H1 (cell line): ENCODE data around the gene SCAPER. TPM values are rescaled to one million over a fixed set of nuclear protein-coding genes. Genes with fewer than 3 reads are reported as not detected.

Source experiments
- CTCF ChIA-PET: fragments of 300-600 bp; sonication (Branson Sonifier 250); formaldehyde crosslinking; loops from one replicate; lab custom pipeline; 2021; ENCODE audit not compliant: partially characterized antibody; lab: Charles Lee
- POLR2A ChIA-PET: fragments of 300-600 bp; sonication (Branson Sonifier 250); formaldehyde crosslinking; loops from one replicate; lab custom pipeline; 2021; ENCODE audit warnings: inconsistent platforms; ENCODE audit not compliant: partially characterized antibody; lab: Charles Lee
- DNase-seq, 2 experiments: peaks; one replicate each; pipeline versions ENCODE4 v3.0.0 to v3.0.0-alpha.2; 2010 to 2022; ENCODE audit warnings: low spot score in 2 of 2, low read depth in 1 of 2, mixed read lengths in 1 of 2
- FAIRE-seq: peaks from 2 replicates; lab custom pipeline; 2011; peaks lifted over from hg19 to GRCh38; lab: Jason Lieb, UNC
- H2AFZ ChIP-seq: 2 replicates; pipeline ENCODE4 v1.8.1; 2012; ENCODE audit warnings: low read length, inconsistent platforms
- H2AK5ac ChIP-seq: 2 replicates; pipeline ENCODE4 v1.6.1; 2013; ENCODE audit warnings: low read depth, low read length
- H2BK120ac ChIP-seq: replicated peaks from 2 replicates; pipeline ENCODE3; 2013; ENCODE audit warnings: low read depth, low read length, inconsistent platforms
- H2BK12ac ChIP-seq: 2 replicates; pipeline ENCODE4 v1.6.1; 2013; ENCODE audit warnings: low read depth, low read length
- H2BK15ac ChIP-seq: 2 replicates; pipeline ENCODE4 v1.6.1; 2013; ENCODE audit warnings: low read length
- H2BK20ac ChIP-seq: 2 replicates; pipeline ENCODE4 v1.6.1; 2013; ENCODE audit warnings: low read length
- H2BK5ac ChIP-seq: 2 replicates; pipeline ENCODE4 v1.6.1; 2013; ENCODE audit warnings: low read depth, low read length
- H3K14ac ChIP-seq: 2 replicates; pipeline ENCODE4 v1.6.1; 2013; ENCODE audit warnings: inconsistent platforms; ENCODE audit not compliant: insufficient read length
- H3K18ac ChIP-seq: 2 replicates; pipeline ENCODE4 v1.6.1; 2013; ENCODE audit warnings: low read length; ENCODE audit errors: extremely low read depth
- H3K23ac ChIP-seq: 2 replicates; pipeline ENCODE4 v1.6.1; 2013; ENCODE audit warnings: inconsistent platforms; ENCODE audit not compliant: insufficient read length
- H3K23me2 ChIP-seq: 2 replicates; pipeline ENCODE4 v1.6.1; 2013; ENCODE audit warnings: low read depth, low read length
- H3K27ac ChIP-seq: 2 replicates; pipeline ENCODE4 v1.6.1; 2011; ENCODE audit warnings: low read depth, low read length, inconsistent platforms
- H3K27me3 ChIP-seq, 4 experiments: replicated peaks in 1 of 4; 1 replicate in 1 of 4; 2 replicates in 3 of 4; pipeline versions ENCODE4 v1.6.1 to v1.8.1; 2011 to 2013; ENCODE audit warnings: low read length in 3 of 4, mild to moderate bottlenecking in 3 of 4, inconsistent platforms in 2 of 4, mixed read lengths in 2 of 4, moderate library complexity in 1 of 4; ENCODE audit not compliant: control insufficient read depth in 3 of 4, insufficient read depth in 3 of 4; ENCODE audit errors: extremely low read depth in 1 of 4
- H3K36me3 ChIP-seq, 4 experiments: 2 replicates each; pipeline versions ENCODE4 v1.6.1 to v1.8.1; 2011 to 2013; ENCODE audit warnings: mild to moderate bottlenecking in 4 of 4, low read length in 3 of 4, moderate library complexity in 2 of 4, control low read depth in 1 of 4, inconsistent platforms in 1 of 4; ENCODE audit not compliant: insufficient read depth in 4 of 4, control insufficient read depth in 2 of 4
- H3K4ac ChIP-seq: replicated peaks from 2 replicates; pipeline ENCODE3; 2013; ENCODE audit warnings: low read length, low read depth, mixed read lengths, inconsistent platforms; ENCODE audit not compliant: insufficient read length
- H3K4me1 ChIP-seq, 4 experiments: replicated peaks in 1 of 4; 1 replicate in 1 of 4; 2 replicates in 3 of 4; pipeline versions ENCODE4 v1.6.1 to v1.8.1; 2011 to 2013; ENCODE audit warnings: low read length in 3 of 4, inconsistent platforms in 2 of 4, mixed read lengths in 1 of 4; ENCODE audit not compliant: insufficient read depth in 4 of 4, control insufficient read depth in 3 of 4
- H3K4me2 ChIP-seq, 2 experiments: 2 replicates each; pipeline versions ENCODE4 v1.6.1 to v1.8.1; 2011 to 2013; ENCODE audit warnings: low read depth in 2 of 2, low read length in 2 of 2, control low read depth in 1 of 2, inconsistent platforms in 1 of 2, mild to moderate bottlenecking in 1 of 2; ENCODE audit not compliant: insufficient read depth in 1 of 2
- H3K4me3 ChIP-seq, 4 experiments: fragments of 200-600, 300-600 bp in 1 of 4; sonication (generic), shearing (Covaris generic), sonication (Bioruptor Twin) in 1 of 4; 2 replicates each; pipeline versions ENCODE4 v1.5.1 to v1.8.1; 2011 to 2016; ENCODE audit warnings: low read length in 4 of 4, low read depth in 3 of 4, control low read depth in 2 of 4, inconsistent platforms in 2 of 4, mild to moderate bottlenecking in 2 of 4, mixed read lengths in 1 of 4, moderate library complexity in 1 of 4; ENCODE audit not compliant: insufficient read depth in 2 of 4; ENCODE audit errors: extremely low read depth in 1 of 4
- H3K56ac ChIP-seq: replicated peaks from 2 replicates; pipeline ENCODE3; 2013; ENCODE audit warnings: low read depth, mild to moderate bottlenecking, mixed read lengths, low read length, inconsistent platforms; ENCODE audit not compliant: insufficient read length
- H3K79me1 ChIP-seq: 2 replicates; pipeline ENCODE4 v1.6.1; 2013; ENCODE audit warnings: low read depth, low read length, control low read depth
- H3K79me2 ChIP-seq, 2 experiments: 2 replicates each; pipeline versions ENCODE4 v1.6.1 to v1.8.1; 2012 to 2013; ENCODE audit warnings: low read length in 2 of 2, mild to moderate bottlenecking in 2 of 2, inconsistent platforms in 1 of 2; ENCODE audit not compliant: insufficient read depth in 2 of 2, control insufficient read depth in 1 of 2
- H3K9ac ChIP-seq, 4 experiments: replicated peaks in 1 of 4; 1 replicate in 1 of 4; 2 replicates in 3 of 4; pipeline versions ENCODE4 v1.6.1 to v1.8.1; 2011 to 2013; ENCODE audit warnings: low read depth in 3 of 4, low read length in 3 of 4, control low read depth in 2 of 4, mild to moderate bottlenecking in 2 of 4, moderate library complexity in 2 of 4, inconsistent platforms in 1 of 4; ENCODE audit errors: extremely low read depth in 1 of 4
- H3K9me3 ChIP-seq, 2 experiments: 2 replicates each; pipeline versions ENCODE4 v1.6.1 to v1.8.1; 2012 to 2013; ENCODE audit warnings: mild to moderate bottlenecking in 2 of 2, moderate library complexity in 2 of 2, control low read depth in 1 of 2, inconsistent platforms in 1 of 2, low read depth in 1 of 2, low read length in 1 of 2, mixed read lengths in 1 of 2; ENCODE audit not compliant: insufficient read depth in 2 of 2
- H4K20me1 ChIP-seq, 2 experiments: replicated peaks in 1 of 2; 2 replicates each; pipeline versions ENCODE3 to v1.8.1; 2011 to 2013; ENCODE audit warnings: inconsistent platforms in 2 of 2, low read length in 2 of 2, mild to moderate bottlenecking in 1 of 2; ENCODE audit not compliant: insufficient read depth in 2 of 2, control insufficient read depth in 1 of 2
- H4K5ac ChIP-seq: 2 replicates; pipeline ENCODE4 v1.6.1; 2013; ENCODE audit warnings: low read length, low read depth, mixed read lengths, inconsistent platforms; ENCODE audit not compliant: insufficient read length
- H4K8ac ChIP-seq: 2 replicates; pipeline ENCODE4 v1.8.0; 2013; ENCODE audit warnings: mild to moderate bottlenecking, moderate library complexity, low read length, inconsistent platforms; ENCODE audit not compliant: insufficient read depth; ENCODE audit errors: extremely low read depth
- H4K91ac ChIP-seq: replicated peaks from 2 replicates; pipeline ENCODE3; 2013; ENCODE audit warnings: low read length, mixed read lengths, inconsistent platforms; ENCODE audit not compliant: insufficient read length
- BACH1 ChIP-seq: IDR thresholded peaks from 2 replicates; pipeline ENCODE4 v1.6.1; 2012; ENCODE audit warnings: low read length, improper control_type of control experiment
- CEBPB ChIP-seq: IDR thresholded peaks from 2 replicates; pipeline ENCODE4 v1.6.1; 2012; ENCODE audit warnings: low read depth, low read length
- EP300 ChIP-seq, 2 experiments: IDR thresholded peaks; 1 replicate in 1 of 2; 2 replicates in 1 of 2; pipeline ENCODE4 v1.6.1; 2011 to 2012; ENCODE audit warnings: low read depth in 2 of 2, low read length in 2 of 2, mild to moderate bottlenecking in 2 of 2, borderline replicate concordance in 1 of 2, inconsistent platforms in 1 of 2, moderate library complexity in 1 of 2
- HDAC2 ChIP-seq, 2 experiments: fragments of 300-600 bp in 1 of 2; sonication (generic) in 1 of 2; IDR thresholded peaks; 2 replicates each; pipeline ENCODE4 v1.6.1; 2011 to 2012; ENCODE audit warnings: low read depth in 2 of 2, low read length in 2 of 2, mild to moderate bottlenecking in 2 of 2, moderate library complexity in 2 of 2, borderline replicate concordance in 1 of 2, inconsistent platforms in 1 of 2
- PHF8 ChIP-seq: fragments of 200-600 bp; sonication (generic); conservative IDR thresholded peaks from 2 replicates; pipeline ENCODE4 v1.7.1; 2012; ENCODE audit warnings: low read depth, mild to moderate bottlenecking, inconsistent platforms, low read length, moderate library complexity
- POLR2AphosphoS5 ChIP-seq: IDR thresholded peaks from 2 replicates; pipeline ENCODE4 v1.6.1; 2011; ENCODE audit warnings: low read depth, low read length
- RBBP5 ChIP-seq: IDR thresholded peaks from 2 replicates; pipeline ENCODE4 v1.7.1; 2012; ENCODE audit warnings: low read depth, mild to moderate bottlenecking, inconsistent platforms, low read length, moderate library complexity, borderline replicate concordance
- RNF2 ChIP-seq: fragments of 200-900, 300-1000 bp; sonication (generic); IDR thresholded peaks from 2 replicates; pipeline ENCODE4 v1.7.1; 2016; ENCODE audit warnings: borderline replicate concordance, low read depth, mild to moderate bottlenecking, antibody characterized with exemption, low read length; ENCODE audit not compliant: poor library complexity, severe bottlenecking; ENCODE audit errors: missing control alignments
- WGBS, 2 experiments: shearing (Covaris generic) in 1 of 2; methylation state at CpG; one replicate each; pipeline versions ENCODE4 v1.1.6 to v1.1.7; 2013 to 2015; ENCODE audit warnings: low lambda C conversion rate in 2 of 2, mixed read lengths in 2 of 2, inconsistent platforms in 1 of 2, low coverage in 1 of 2, missing lambda C conversion rate in 1 of 2; ENCODE audit not compliant: insufficient replicate concordance in 2 of 2, insufficient coverage in 1 of 2, insufficient read length in 1 of 2; ENCODE audit errors: extremely low coverage in 1 of 2, missing lambda C conversion rate in 1 of 2; 5-methylcytosine and 5-hydroxymethylcytosine counted together
- polyA plus RNA-seq, 7 experiments: library from polyadenylated mRNA; depleted of rRNA in 3 of 7; stranded (reverse) in 5 of 7; unstranded in 2 of 7; fragments of >200 nt in 5 of 7; fragments of 200-250 nt in 2 of 7; gene quantifications; 1 replicate in 5 of 7; 2 replicates in 1 of 7; 4 replicates in 1 of 7; pipeline versions ENCODE4 v1.2.1 to v1.2.3, GENCODE V29; 2011 to 2013; ENCODE audit warnings: missing spikeins in 2 of 7, mixed read lengths in 2 of 7
- total RNA-seq: library from RNA; stranded (reverse); fragmentation: NEBNext Ultra II Directional; extraction: Animal tissue kit (Norgen Biotek cat#: 25700); gene quantifications from 2 replicates; pipeline ENCODE4 v1.2.1, GENCODE V29; 2021

The SCAPER gene
- total and polyA plus RNA-seq, 2 of the 8 experiments (the other 6 are each of a cell fraction or from before 2014, with no cell fraction given), result 1.6 to 6.8 TPM

DNA sequence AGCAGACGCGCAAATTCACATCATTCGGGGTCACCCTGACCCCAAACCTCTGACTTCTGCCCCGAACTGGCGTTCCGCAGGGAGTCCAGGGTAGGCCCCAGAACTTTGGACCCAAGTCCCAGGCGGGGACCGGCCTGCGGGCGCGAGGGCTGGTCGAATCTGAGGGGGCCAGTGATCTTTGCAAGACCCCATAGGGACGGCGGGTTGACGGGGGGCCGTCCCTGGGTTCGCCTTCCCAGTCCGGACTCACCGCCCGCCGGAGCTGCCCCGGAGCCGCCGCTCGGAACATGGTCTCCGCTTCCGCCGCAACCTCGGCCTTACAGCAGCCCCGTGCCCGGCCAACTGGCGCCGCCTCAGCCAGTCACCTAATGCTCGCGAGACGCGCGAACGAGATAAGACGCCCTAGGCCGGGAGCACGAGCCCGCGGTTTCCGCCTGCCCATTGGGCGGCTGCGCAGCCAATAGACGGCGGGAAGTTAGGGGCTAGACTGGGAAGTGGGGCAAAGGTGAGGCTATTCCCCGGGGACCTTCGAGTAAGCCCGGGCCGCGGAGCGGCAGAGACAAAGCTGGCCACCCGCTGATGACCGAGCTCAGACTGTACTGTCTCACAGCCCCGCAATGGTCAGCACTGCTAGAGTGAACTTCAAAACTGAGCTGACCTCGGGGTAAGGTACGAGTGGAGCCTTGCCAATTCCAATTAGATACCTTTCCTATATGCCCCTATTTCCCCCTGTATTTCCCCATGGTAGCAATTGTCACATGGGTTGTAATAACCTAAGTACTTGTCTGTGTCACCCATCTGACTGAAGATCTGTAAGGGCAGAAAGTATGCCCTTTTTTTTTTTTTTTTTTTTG, 593.8 kb downstream of the SCAPER start, which contains the start of gene ETFA:
TSS of gene ETFA (minus strand) at position 370 of the 854 bp plus-strand sequence. CDS start at position 289, 81 bp downstream.
- Histone ChIP-seq H2BK15ac (0 out of 2 replicates have a peak within 1 kb of the TSS, but pooled peaks have one; percentile 55), H3K36me3 (no peaks in the 10 kb centered on the region), H2AK5ac (no peak within 1 kb of the TSS), H2BK120ac (peak within 1 kb of the TSS; percentile 81), H3K27ac (peak within 1 kb of the TSS; percentile 55), H3K14ac (no peak within 1 kb of the TSS), H3K56ac (peak within 1 kb of the TSS; percentile 67), H3K4me3 (peak within 1 kb of the TSS; percentile 73 to 89 (median 86)), H4K20me1 (peaks cover 0 to 2% of the 10 kb centered on the region in 2 experiments), H4K5ac (peak within 1 kb of the TSS; percentile 83), H3K79me1 (no peaks in the 10 kb centered on the region; the same call in 1 of the 2 replicates), H3K9ac (peak within 1 kb of the TSS; percentile 68 to 94 (median 84)), H3K23ac (peak within 1 kb of the TSS; percentile 20), H3K23me2 (peaks cover 8% of the 10 kb centered on the region), H3K79me2 (peaks cover 0 to 37% of the 10 kb centered on the region in 2 experiments; a peak in 2 of 4 replicates), H4K8ac (peak within 1 kb of the TSS; percentile 93), H3K27me3 (no peaks in the 10 kb centered on the region; a peak in 1 of 7 replicates), H2BK5ac (0 out of 2 replicates have a peak within 1 kb of the TSS, but pooled peaks have one; percentile 60), H3K9me3 (peaks cover 0 to 2% of the 10 kb centered on the region in 2 experiments; a peak in 1 of 4 replicates), H3K18ac (0 out of 2 replicates have a peak within 1 kb of the TSS, but pooled peaks have one; percentile 64), H3K4me2 (peak within 1 kb of the TSS; percentile 68 to 96), H2BK12ac (0 out of 2 replicates have a peak within 1 kb of the TSS, but pooled peaks have one; percentile 68), H3K4ac (peak within 1 kb of the TSS; percentile 49), H2BK20ac (no peak within 1 kb of the TSS), H3K4me1 (peaks cover 0 to 3% (median 0%) of the 10 kb centered on the region in 4 experiments; a peak in 1 of 7 replicates), H4K91ac (peak within 1 kb of the TSS; percentile 94), H2AFZ (peak within 1 kb of the TSS; percentile 80)
- CTCF ChIA-PET, result interaction anchor here (1.1 to 1.3 kb wide), 3 partner anchors 10 to 318 kb away, joined by 3 to 5 read pairs (median 3); no protein-coding TSS in a partner anchor
- POLR2A ChIA-PET, result interaction anchor here (0.6 to 2.1 kb wide), 8 partner anchors 17 to 144 kb away, joined by 3 to 11 read pairs (median 4); partner anchors contain the start of gene ISL2
- WGBS, 2 experiments, result 2% methylated on average over 58 of the region's 60 CpGs; no CpG with 5 or more reads in 1 of the 2 experiments
- no peak for FAIRE-seq
- DNase-seq, result peak; percentile 89 to 97
- TF ChIP-seq CEBPB (no peak), HDAC2 (IDR thresholded peaks at IDR 0.05; ENCODE audit: borderline replicate concordance in 1 of 2, low read depth in 2 of 2, low read length in 2 of 2) (no peak), EP300 (IDR thresholded peaks at IDR 0.05; ENCODE audit: borderline replicate concordance in 1 of 2, low read depth in 2 of 2, low read length in 2 of 2) (no peak), PHF8 (peak; percentile 92), RBBP5 (peak; percentile 90; the same call in 1 of the 2 replicates), RNF2 (peak; percentile 22), POLR2AphosphoS5 (peak; percentile 86), BACH1 (no peak)
